Endothelial cell of umbilical vein (primary cell): ENCODE results near the gene P2RX3. TPM values are rescaled to one million over a fixed set of nuclear protein-coding genes. Genes with fewer than 3 reads are reported as not detected.

Experiments
- BruUV-seq: library from RNA; stranded (reverse); fragments of 400-500 nt; replicated peaks from 2 replicates; lab custom pipeline; 2021; lab: Mats Ljungman, UMichigan
- CTCF ChIA-PET: fragments of 300-600, 350-600 bp; sonication (Branson Sonifier 250); formaldehyde crosslinking; loops from one replicate; lab custom pipeline; 2021; ENCODE audit warnings: antibody characterized with exemption, inconsistent platforms; lab: Charles Lee
- POLR2A ChIA-PET: fragments of 300-600, 350-600 bp; sonication (Branson Sonifier 250); formaldehyde crosslinking; loops from one replicate; lab custom pipeline; 2021; ENCODE audit warnings: antibody characterized with exemption, inconsistent platforms; lab: Charles Lee
- DNase-seq: peaks from one replicate; pipeline ENCODE4 v3.0.0-alpha.2; 2011; ENCODE audit warnings: low read depth, low spot score
- FAIRE-seq: peaks from 2 replicates; lab custom pipeline; 2011; peaks lifted over from hg19 to GRCh38; lab: Jason Lieb, UNC
- H2AFZ ChIP-seq: 2 replicates; pipeline ENCODE4 v1.6.0; 2012; ENCODE audit warnings: low read depth, low read length, control low read depth, inconsistent platforms
- H3K27ac ChIP-seq: 2 replicates; pipeline ENCODE4 v1.5.1; 2011; ENCODE audit warnings: low read depth, mild to moderate bottlenecking, control low read depth, low read length, moderate library complexity; ENCODE audit not compliant: insufficient read depth
- H3K27me3 ChIP-seq, 2 experiments: 2 replicates each; pipeline versions ENCODE4 v1.6.0 to v1.6.1; 2011; ENCODE audit warnings: low read length in 2 of 2, mixed read lengths in 1 of 2; ENCODE audit not compliant: control insufficient read depth in 2 of 2, insufficient read depth in 2 of 2
- H3K36me3 ChIP-seq, 2 experiments: 2 replicates in 1 of 2; 3 replicates in 1 of 2; pipeline ENCODE4 v1.5.1; 2011; ENCODE audit warnings: low read length in 2 of 2, mild to moderate bottlenecking in 1 of 2, moderate library complexity in 1 of 2; ENCODE audit not compliant: control insufficient read depth in 2 of 2, insufficient read depth in 2 of 2; ENCODE audit errors: extremely low read depth in 1 of 2
- H3K4me1 ChIP-seq: 3 replicates; pipeline ENCODE4 v1.5.1; 2011; ENCODE audit warnings: mild to moderate bottlenecking, low read length; ENCODE audit not compliant: control insufficient read depth, insufficient read depth; ENCODE audit errors: extremely low read depth
- H3K4me2 ChIP-seq: 2 replicates; pipeline ENCODE4 v1.6.1; 2011; ENCODE audit warnings: low read length, control low read depth, mixed read lengths; ENCODE audit not compliant: insufficient read depth
- H3K4me3 ChIP-seq, 3 experiments: fragments of 200-600 bp in 1 of 3; sonication (generic), shearing (Covaris generic) in 1 of 3; replicated peaks in 1 of 3; 2 replicates each; pipeline ENCODE4 v1.5.1; 2011 to 2016; ENCODE audit warnings: control low read depth in 3 of 3, low read length in 3 of 3, mild to moderate bottlenecking in 2 of 3, inconsistent platforms in 1 of 3, low read depth in 1 of 3, moderate library complexity in 1 of 3; ENCODE audit not compliant: insufficient read depth in 1 of 3
- H3K79me2 ChIP-seq: 2 replicates; pipeline ENCODE4 v1.6.0; 2012; ENCODE audit warnings: low read length, inconsistent platforms; ENCODE audit not compliant: control insufficient read depth, insufficient read depth
- H3K9ac ChIP-seq: replicated peaks from 2 replicates; pipeline ENCODE3; 2011; ENCODE audit warnings: low read length, control low read depth; ENCODE audit not compliant: insufficient read depth; ENCODE audit errors: extremely low read depth
- H3K9me1 ChIP-seq: replicated peaks from 3 replicates; pipeline ENCODE4 v1.6.0; 2011; ENCODE audit warnings: mild to moderate bottlenecking, low read length; ENCODE audit not compliant: control insufficient read depth, insufficient read depth; ENCODE audit errors: extremely low read depth
- H3K9me3 ChIP-seq: replicated peaks from 2 replicates; pipeline ENCODE4 v1.5.1; 2012; ENCODE audit warnings: low read length, inconsistent platforms; ENCODE audit not compliant: control insufficient read depth, insufficient read depth
- H4K20me1 ChIP-seq: replicated peaks from 2 replicates; pipeline ENCODE3; 2011; ENCODE audit warnings: mild to moderate bottlenecking, low read length; ENCODE audit not compliant: control insufficient read depth, insufficient read depth; ENCODE audit errors: extremely low read depth
- CTCF ChIP-seq, 2 donors: IDR thresholded peaks; 1 replicate in 1 of 2; 2 replicates in 1 of 2; pipeline ENCODE4 v1.5.1; 2011; ENCODE audit warnings: low read length in 2 of 2, mild to moderate bottlenecking in 2 of 2, moderate library complexity in 2 of 2, control low read depth in 1 of 2, inconsistent platforms in 1 of 2, low read depth in 1 of 2; ENCODE audit not compliant: insufficient read depth in 1 of 2; ENCODE audit errors: extremely low read depth in 1 of 2
- EZH2 ChIP-seq: IDR thresholded peaks from 2 replicates; pipeline ENCODE4 v1.6.1; 2012; ENCODE audit warnings: borderline replicate concordance, low read depth, mild to moderate bottlenecking, moderate library complexity, low read length, inconsistent platforms; ENCODE audit not compliant: severe bottlenecking
- FOS ChIP-seq: IDR thresholded peaks from 2 replicates; pipeline ENCODE4 v1.6.1; 2011; ENCODE audit warnings: mild to moderate bottlenecking, low read length, moderate library complexity, borderline replicate concordance; ENCODE audit not compliant: insufficient read depth
- GATA2 ChIP-seq: IDR thresholded peaks from 2 replicates; pipeline ENCODE4 v1.7.0; 2011; ENCODE audit warnings: low read depth, mild to moderate bottlenecking, moderate library complexity, mixed read lengths, low read length; ENCODE audit not compliant: insufficient read length, insufficient read depth
- JUN ChIP-seq: IDR thresholded peaks from 2 replicates; pipeline ENCODE4 v1.6.1; 2011; ENCODE audit warnings: borderline replicate concordance, low read depth; ENCODE audit not compliant: insufficient read length, insufficient read depth
- MAX ChIP-seq: IDR thresholded peaks from 2 replicates; pipeline ENCODE4 v1.6.1; 2011; ENCODE audit not compliant: insufficient read depth, insufficient read length
- MYC ChIP-seq: IDR thresholded peaks from one replicate; pipeline ENCODE4 v1.6.1; 2011; ENCODE audit warnings: mild to moderate bottlenecking, low read depth, low read length
- POLR2A ChIP-seq: IDR thresholded peaks from 2 replicates; pipeline ENCODE4 v1.6.1; 2012; ENCODE audit warnings: low read depth, mild to moderate bottlenecking, control low read depth, low read length
- POLR2AphosphoS5 ChIP-seq: IDR thresholded peaks from 2 replicates; pipeline ENCODE4 v1.6.1; 2012; ENCODE audit warnings: low read depth, mild to moderate bottlenecking, control low read depth, low read length, moderate library complexity; ENCODE audit not compliant: insufficient read depth
- dilution Hi-C: fragments of 300-500 bp; cut with MboI; formaldehyde crosslinking; loops from one replicate; pipeline ENCODE4 v1.15.0; 2019; ENCODE audit warnings: low sequenced_read_pairs; ENCODE audit not compliant: extremely low pct_ligation_motif_present
- intact Hi-C: fragments of 100-400 bp; cut with micrococcal nuclease; formaldehyde crosslinking; loops from one replicate; pipeline ENCODE4 v1.10.0; 2022
- polyA plus RNA-seq, 4 experiments: library from polyadenylated mRNA; depleted of rRNA in 3 of 4; stranded (reverse) in 3 of 4; unstranded in 1 of 4; fragments of >200 nt; gene quantifications; 2 replicates each; pipeline versions ENCODE4 v1.2.1 to v1.2.3, GENCODE V29; 2011 to 2012; ENCODE audit warnings: missing spikeins in 1 of 4
- total RNA-seq: library from RNA; stranded (reverse); gene quantifications from 2 replicates; pipeline ENCODE4 v1.2.3, GENCODE V29; 2021

P2RX3 gene
- total and polyA plus RNA-seq, 2 donors (not counting 3 experiments of a cell fraction or from before 2014, with no cell fraction given): not detected

- intact Hi-C loops: no loop called here
Measured at GRCh38 chr11:57303990-57304579, 34.1 kb upstream of the P2RX3 start.

More at GRCh38 chr11:57303990-57304579, 34.1 kb upstream of the P2RX3 start:
- CTCF ChIA-PET: interaction anchor here (1.0 kb wide), 1 partner anchor 46 kb away, joined by 4 read pairs; no protein-coding TSS in a partner anchor
- no peak overlapping the region for H3K4me2 ChIP-seq
- dilution Hi-C loops: no loop called here
- H3K9ac ChIP-seq: no peak overlapping the region
- POLR2A ChIA-PET: interaction anchor here (0.5 kb wide), 1 partner anchor 15 kb away, joined by 13 read pairs; no protein-coding TSS in a partner anchor
- H3K36me3 ChIP-seq: peaks cover 24 to 45% of the 10 kb centered on the region in 2 experiments
- H3K4me3 ChIP-seq: no peak overlapping the region
- no peak for TF ChIP-seq POLR2AphosphoS5
- no peak for TF ChIP-seq MYC
- TF ChIP-seq JUN: no peak
- TF ChIP-seq GATA2: no peak
- TF ChIP-seq EZH2: no peak
- TF ChIP-seq CTCF (IDR thresholded peaks at IDR 0.05; ENCODE audit: extremely low read depth in 1 of 2, insufficient read depth in 1 of 2, low read depth in 1 of 2, low read length in 2 of 2): no peak
- TF ChIP-seq POLR2A: no peak
- no peak for TF ChIP-seq FOS
- TF ChIP-seq MAX: no peak
- no peaks in the 10 kb centered on the region for H3K9me3 ChIP-seq
- FAIRE-seq (no peak), DNase-seq (no peak)
- no peak overlapping the region for H2AFZ ChIP-seq
- no peaks in the 10 kb centered on the region for H4K20me1 ChIP-seq
- peaks cover 5% of the 10 kb centered on the region for H3K4me1 ChIP-seq
- BruUV-seq: no TSS peak
- peaks cover 39% of the 10 kb centered on the region for H3K79me2 ChIP-seq
- H3K27me3 ChIP-seq: no peaks in the 10 kb centered on the region
- no peak overlapping the region for H3K27ac ChIP-seq
- no peaks in the 10 kb centered on the region for H3K9me1 ChIP-seq
